Measurements from ENCODE around the gene TGFA. TPM values are rescaled to one million over a fixed set of nuclear protein-coding genes. Genes with fewer than 3 reads are reported as not detected.

Gene TGFA
- total and polyA plus RNA-seq, 7 donors: 0.33 to 12.7 (median 3.1) TPM; not detected in 1

DNA sequence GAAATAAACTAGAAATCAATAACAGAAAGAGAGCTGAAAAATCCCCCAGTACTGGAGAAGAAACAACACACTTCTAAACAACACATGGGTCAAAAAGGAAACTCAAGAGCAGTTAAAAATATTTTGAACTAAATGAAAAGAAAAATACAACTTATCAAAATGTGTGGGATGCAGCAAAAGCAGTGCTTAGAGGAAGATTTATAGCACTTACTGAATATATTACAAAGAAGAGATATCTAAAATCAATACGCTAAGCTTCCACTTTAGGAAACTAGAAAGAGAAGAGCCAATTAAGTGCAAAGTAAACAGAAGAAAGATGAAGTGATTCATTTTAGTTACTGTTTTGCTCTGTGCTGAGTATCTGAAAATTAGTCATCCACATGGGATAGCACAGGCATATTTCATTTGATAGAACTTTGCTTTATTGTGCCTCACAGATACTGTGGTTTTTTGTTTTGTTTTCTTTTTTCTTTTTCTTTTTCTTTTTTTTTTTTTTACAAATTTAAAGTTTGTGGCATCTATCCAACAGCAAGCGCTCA is 17.0 kb downstream of the TGFA start:
- DNase-seq: no peak
- 93 to 94% methylated on average over 2 of the region's 2 CpGs for WGBS, 2 donors
- TF ChIP-seq POLR2AphosphoS5 (IDR thresholded peaks at IDR 0.05) (no peak), POLR2A (IDR thresholded peaks at IDR 0.05) (no peak), EP300 (IDR thresholded peaks at IDR 0.05) (no peak)
- TF ChIP-seq, protein P1, sequence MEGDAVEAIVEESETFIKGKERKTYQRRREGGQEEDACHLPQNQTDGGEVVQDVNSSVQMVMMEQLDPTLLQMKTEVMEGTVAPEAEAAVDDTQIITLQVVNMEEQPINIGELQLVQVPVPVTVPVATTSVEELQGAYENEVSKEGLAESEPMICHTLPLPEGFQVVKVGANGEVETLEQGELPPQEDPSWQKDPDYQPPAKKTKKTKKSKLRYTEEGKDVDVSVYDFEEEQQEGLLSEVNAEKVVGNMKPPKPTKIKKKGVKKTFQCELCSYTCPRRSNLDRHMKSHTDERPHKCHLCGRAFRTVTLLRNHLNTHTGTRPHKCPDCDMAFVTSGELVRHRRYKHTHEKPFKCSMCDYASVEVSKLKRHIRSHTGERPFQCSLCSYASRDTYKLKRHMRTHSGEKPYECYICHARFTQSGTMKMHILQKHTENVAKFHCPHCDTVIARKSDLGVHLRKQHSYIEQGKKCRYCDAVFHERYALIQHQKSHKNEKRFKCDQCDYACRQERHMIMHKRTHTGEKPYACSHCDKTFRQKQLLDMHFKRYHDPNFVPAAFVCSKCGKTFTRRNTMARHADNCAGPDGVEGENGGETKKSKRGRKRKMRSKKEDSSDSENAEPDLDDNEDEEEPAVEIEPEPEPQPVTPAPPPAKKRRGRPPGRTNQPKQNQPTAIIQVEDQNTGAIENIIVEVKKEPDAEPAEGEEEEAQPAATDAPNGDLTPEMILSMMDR (IDR thresholded peaks at IDR 0.05): no peak
- no peak overlapping the region for H3K4me3 ChIP-seq
- intact Hi-C loops (cut with DNase I): no loop called here
- no peak overlapping the region for H3K27ac ChIP-seq
- H3K36me3 ChIP-seq: no peaks in the 10 kb centered on the region
- H3K27me3 ChIP-seq: no peaks in the 10 kb centered on the region
- H3K4me1 ChIP-seq: peaks cover 0 to 6% (median 4%) of the 10 kb centered on the region in 4 donors
- peaks cover 0 to 3% (median 1%) of the 10 kb centered on the region in 4 donors for H3K9me3 ChIP-seq

DNA sequence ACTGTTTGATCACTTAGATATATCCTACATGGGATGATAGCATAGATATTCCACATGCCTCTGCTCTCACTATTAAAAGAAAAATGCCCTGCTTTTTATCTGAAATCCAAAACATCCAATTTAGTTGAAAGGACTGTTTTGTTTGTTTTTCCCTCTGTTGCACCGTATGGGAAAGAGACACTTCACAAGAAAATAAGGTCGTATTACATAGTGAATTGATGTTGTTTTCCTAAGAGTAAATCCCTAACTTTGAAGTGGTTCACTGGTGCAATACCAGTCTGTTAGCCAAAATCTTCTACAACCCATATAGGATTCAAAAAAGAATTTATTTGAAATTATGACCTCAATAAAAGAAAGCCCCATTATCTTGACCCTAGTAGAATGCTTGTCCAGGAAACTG is 18.1 kb downstream of the TGFA start:
- Histone ChIP-seq H3K4me1 (no peaks in the 10 kb centered on the region), H3K4me3 (no peak overlapping the region), H3K9me3 (peaks cover 0 to 3% (median 1%) of the 10 kb centered on the region in 4 donors), H3K27me3 (no peaks in the 10 kb centered on the region), H3K36me3 (no peaks in the 10 kb centered on the region), H3K27ac (no peak overlapping the region)
- 18 to 62% methylated on average over 2 of the region's 2 CpGs for WGBS, 2 donors
- DNase-seq: no peak
- intact Hi-C loops (cut with DNase I): no loop called here
- no peak for TF ChIP-seq POLR2A (IDR thresholded peaks at IDR 0.05)
- TF ChIP-seq, protein P1 (IDR thresholded peaks at IDR 0.05): no peak
- no peak for TF ChIP-seq POLR2AphosphoS5 (IDR thresholded peaks at IDR 0.05)
- TF ChIP-seq EP300 (IDR thresholded peaks at IDR 0.05): no peak

DNA sequence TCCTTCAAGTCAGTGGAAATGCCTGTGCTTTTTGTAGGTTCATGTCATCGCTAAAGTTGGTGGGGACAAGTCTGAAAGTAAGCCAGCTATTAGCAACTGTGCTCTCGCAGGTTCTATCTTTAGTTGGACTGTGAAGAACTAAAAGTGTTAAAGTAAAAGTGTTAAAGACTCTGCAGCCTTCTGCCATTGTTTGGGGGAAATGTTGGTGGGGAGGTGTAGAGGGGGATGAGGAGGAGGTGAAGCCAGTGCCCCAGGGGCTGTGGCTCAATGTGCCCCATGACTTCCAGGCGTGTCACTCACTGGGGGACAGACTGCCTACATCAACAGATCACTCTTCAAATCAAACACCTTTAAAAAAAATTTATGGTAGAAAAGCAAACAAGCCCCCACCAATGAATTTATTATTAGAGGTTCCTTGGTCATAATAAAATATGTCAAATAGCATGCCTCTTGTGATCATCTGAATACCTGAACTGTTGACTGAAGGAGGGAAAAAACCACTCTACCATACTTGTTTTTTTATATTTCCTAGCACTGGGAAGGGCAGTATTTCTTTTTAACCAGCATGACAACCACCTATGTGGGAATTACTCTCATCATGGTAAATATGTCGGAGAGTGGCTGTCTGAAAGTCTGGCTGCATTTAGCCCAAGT is 19.3 kb downstream of the TGFA start:
- no peaks in the 10 kb centered on the region for H3K4me1 ChIP-seq
- intact Hi-C loops (cut with DNase I): no loop called here
- DNase-seq: no peak

DNA sequence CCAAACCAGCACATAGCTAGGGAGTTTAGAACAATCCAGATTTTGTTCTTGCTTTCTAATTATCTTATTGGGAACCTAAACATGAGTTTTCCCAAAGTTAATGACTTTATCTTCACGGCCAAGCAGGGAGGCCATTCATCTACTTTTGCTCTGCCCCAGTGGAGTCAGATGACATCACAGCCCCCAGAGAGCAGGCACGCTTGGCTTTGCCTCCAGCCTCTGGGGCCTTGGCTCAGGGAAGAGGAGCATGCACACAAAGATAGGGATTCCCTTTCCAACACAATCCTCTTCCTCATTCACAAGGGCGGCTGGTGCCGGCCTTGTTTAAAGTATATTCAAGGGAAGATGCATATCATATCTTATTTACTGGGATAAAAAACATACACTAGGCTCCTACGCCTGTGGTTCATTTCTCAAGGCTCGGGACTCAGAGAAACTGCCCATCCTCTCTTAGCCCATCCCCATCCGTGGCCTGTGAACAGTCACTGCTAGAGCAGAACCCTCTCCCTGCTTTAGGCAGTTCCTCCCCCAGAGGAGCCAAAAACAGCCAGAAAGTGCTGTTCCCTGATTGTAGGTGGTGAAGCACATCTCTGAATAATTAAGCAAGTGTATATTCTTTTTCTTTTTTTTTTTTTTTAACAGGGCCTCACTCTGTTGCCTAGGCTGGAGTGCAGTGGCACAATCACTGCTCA is 21.2 kb downstream of the TGFA start:
- Histone ChIP-seq H3K4me3 (no peak overlapping the region), H3K27ac (no peak overlapping the region), H3K4me1 (no peaks in the 10 kb centered on the region), H3K27me3 (no peaks in the 10 kb centered on the region), H3K9me3 (peaks cover 0 to 3% (median 0%) of the 10 kb centered on the region in 4 donors), H3K36me3 (no peaks in the 10 kb centered on the region)
- intact Hi-C loops (cut with DNase I): no loop called here
- WGBS, 2 donors: 82 to 93% methylated on average over 7 of the region's 7 CpGs
- TF ChIP-seq EP300 (IDR thresholded peaks at IDR 0.05) (no peak), POLR2AphosphoS5 (IDR thresholded peaks at IDR 0.05) (no peak), POLR2A (IDR thresholded peaks at IDR 0.05) (no peak)
- TF ChIP-seq, protein P1 (IDR thresholded peaks at IDR 0.05): no peak
- no peak for DNase-seq

More for the DNA sequence above, 19.3 kb downstream of the TGFA start:
- H3K9me3 ChIP-seq: peaks cover 0 to 3% (median 1%) of the 10 kb centered on the region in 4 donors
- H3K4me3 ChIP-seq: no peak overlapping the region
- 56 to 73% methylated on average over 4 of the region's 4 CpGs for WGBS, 2 donors
- H3K36me3 ChIP-seq: no peaks in the 10 kb centered on the region
- no peaks in the 10 kb centered on the region for H3K27me3 ChIP-seq
- no peak overlapping the region for H3K27ac ChIP-seq
- TF ChIP-seq EP300 (IDR thresholded peaks at IDR 0.05) (no peak), POLR2A (IDR thresholded peaks at IDR 0.05) (no peak), POLR2AphosphoS5 (IDR thresholded peaks at IDR 0.05) (no peak)
- TF ChIP-seq, protein P1 (IDR thresholded peaks at IDR 0.05): no peak
